T-helper 17 cell (primary cell): Measurements from ENCODE around the gene SHOX. TPM values are rescaled to one million over a fixed set of nuclear protein-coding genes. Genes with fewer than 3 reads are reported as not detected.

Experiments
- ATAC-seq: fragments of 150-1000 bp; cut with Tn5 transposase; 2 replicates; pipeline ENCODE4 v1.10.0; 2021; ENCODE audit warnings: mild to moderate bottlenecking, moderate library complexity
- DNase-seq, 3 donors: peaks; one replicate each; pipeline versions ENCODE4 v3.0.0 to v3.0.0-alpha.2; 2020 to 2021
- H3K9me3 ChIP-seq: one replicate; pipeline ENCODE4 v1.7.0; 2013; ENCODE audit warnings: low read length, mild to moderate bottlenecking; ENCODE audit not compliant: control insufficient read depth, poor library complexity, severe bottlenecking
- H3K27ac Mint-ChIP-seq: one replicate; pipeline ENCODE4 v1.8.0; 2022; ENCODE audit warnings: mild to moderate bottlenecking, moderate library complexity, mixed read lengths
- H3K27me3 Mint-ChIP-seq: one replicate; pipeline ENCODE4 v1.8.0; 2022; ENCODE audit warnings: mixed read lengths
- H3K36me3 Mint-ChIP-seq: one replicate; pipeline ENCODE4 v1.8.0; 2022; ENCODE audit warnings: low read depth, mixed read lengths
- H3K4me1 Mint-ChIP-seq: one replicate; pipeline ENCODE4 v1.8.0; 2022; ENCODE audit warnings: mild to moderate bottlenecking, mixed read lengths
- H3K4me3 Mint-ChIP-seq: one replicate; pipeline ENCODE4 v1.8.0; 2022; ENCODE audit warnings: mild to moderate bottlenecking, moderate library complexity, mixed read lengths
- total RNA-seq, 4 donors: library from RNA in 2 of 4; stranded (reverse) in 2 of 4; gene quantifications; one replicate each; pipeline ENCODE4 v1.2.3 and lab custom pipeline; 2022 to 2026

Gene SHOX
- total RNA-seq, 2 donors from 2014 or later, result not detected

DNA sequence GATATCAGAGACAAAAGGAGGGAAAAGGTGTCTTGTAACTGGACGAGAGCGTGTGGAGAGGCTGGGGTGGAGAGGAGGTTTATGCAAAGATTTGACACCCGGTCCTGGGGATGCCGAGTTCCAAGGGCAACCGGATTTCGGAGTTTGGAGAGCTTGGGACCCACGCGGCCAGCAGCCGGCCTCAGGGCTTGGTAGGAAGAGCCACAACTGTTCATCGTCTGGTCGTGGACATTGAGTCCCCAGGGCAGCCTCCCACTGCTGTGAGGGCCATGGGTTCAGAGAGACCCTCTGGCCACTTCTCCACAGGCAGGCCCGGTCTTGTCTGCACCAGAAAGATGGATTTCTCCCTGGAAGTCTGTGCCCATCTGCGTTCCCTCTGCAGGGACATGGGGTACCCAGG, 46.8 kb downstream of the SHOX start:
- Mint-ChIP-seq H3K27ac (no peak overlapping the region), H3K27me3 (peaks cover 4% of the 10 kb centered on the region), H3K36me3 (no peaks in the 10 kb centered on the region), H3K4me3 (no peak overlapping the region), H3K4me1 (no peaks in the 10 kb centered on the region)
- no peaks in the 10 kb centered on the region for H3K9me3 ChIP-seq
- ATAC-seq (no peak), DNase-seq (no peak)

DNA sequence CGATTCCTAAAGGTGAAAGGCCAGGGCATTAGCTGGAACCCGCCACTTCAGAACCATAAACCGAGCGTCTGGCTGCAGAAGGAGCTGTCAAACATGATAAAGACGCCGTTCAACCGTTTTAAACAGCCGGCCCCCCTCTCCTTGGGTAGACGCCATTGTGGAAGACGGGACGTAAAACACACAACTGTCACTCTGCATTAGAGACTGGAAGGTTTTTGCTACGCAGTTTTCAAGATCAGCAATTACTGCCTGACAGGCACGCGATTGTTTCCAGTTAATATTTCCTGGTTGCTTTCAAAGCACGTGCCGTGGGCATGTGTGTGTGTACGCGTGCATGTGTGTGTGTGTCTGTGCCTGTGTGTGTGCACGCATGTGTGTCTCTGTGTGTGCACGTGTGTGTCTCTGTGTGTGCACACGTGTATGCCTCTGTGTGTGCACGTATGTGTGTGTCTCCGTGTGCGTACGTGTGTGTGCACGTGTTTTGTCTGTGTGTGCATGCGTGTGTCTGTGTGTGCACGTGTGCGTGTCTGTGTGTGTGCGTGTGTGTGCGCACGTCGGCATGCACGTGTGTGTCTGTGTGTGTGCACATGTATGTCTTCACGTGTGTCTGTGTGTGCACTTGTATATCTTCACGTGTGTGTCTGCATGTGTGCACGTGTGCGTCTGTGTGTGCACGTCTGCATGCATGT, 48.8 kb downstream of the SHOX start:
- Mint-ChIP-seq H3K27ac (no peak overlapping the region), H3K4me1 (no peaks in the 10 kb centered on the region), H3K4me3 (no peak overlapping the region), H3K36me3 (no peaks in the 10 kb centered on the region), H3K27me3 (no peaks in the 10 kb centered on the region)
- no peaks in the 10 kb centered on the region for H3K9me3 ChIP-seq
- DNase-seq, result no peak
- no peak for ATAC-seq

DNA sequence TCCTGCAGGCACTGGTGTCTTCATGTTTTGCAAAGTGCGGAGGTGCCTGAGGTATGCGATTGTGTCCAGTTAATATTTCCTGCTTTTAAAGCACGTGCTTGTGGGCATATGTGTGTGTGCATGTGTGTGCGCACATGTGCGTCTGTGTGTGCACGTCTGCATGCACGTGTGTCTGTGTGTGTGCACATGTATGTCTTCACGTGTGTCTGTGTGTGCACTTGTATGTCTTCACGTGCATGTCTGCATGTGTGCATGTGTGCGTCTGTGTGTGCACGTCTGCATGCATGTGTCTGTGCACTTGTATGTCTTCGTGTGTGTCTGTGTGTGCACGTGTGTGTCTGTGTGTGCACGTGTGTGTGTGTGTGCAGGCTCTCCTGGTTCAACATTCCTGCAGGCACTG, 49.5 kb downstream of the SHOX start:
- no peak overlapping the region for H3K27ac Mint-ChIP-seq
- H3K36me3 Mint-ChIP-seq, result no peaks in the 10 kb centered on the region
- no peaks in the 10 kb centered on the region for H3K27me3 Mint-ChIP-seq
- no peaks in the 10 kb centered on the region for H3K4me1 Mint-ChIP-seq
- no peaks in the 10 kb centered on the region for H3K9me3 ChIP-seq
- H3K4me3 Mint-ChIP-seq, result no peak overlapping the region
- no peak for ATAC-seq
- no peak for DNase-seq

DNA sequence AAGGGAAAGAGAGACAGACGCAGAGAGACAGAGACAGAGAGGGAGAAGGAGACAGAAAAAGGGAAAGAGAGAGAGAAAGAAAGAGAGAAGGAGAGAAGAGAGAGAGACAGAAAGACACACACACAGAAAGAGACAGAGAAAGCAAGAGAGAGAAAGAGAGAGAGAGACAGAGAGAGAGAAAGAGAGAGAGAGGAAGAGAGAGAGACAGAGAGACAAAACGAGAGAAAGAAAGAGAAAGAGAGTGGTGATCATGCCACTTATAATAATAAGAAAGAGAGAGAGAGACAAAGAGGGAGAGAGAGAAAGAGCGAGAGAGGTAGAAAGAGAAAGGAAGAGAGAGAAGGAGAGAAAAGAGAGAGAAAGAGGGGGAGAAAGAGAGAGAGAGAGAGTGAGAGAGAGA, 51.4 kb downstream of the SHOX start:
- Mint-ChIP-seq H3K4me1 (no peaks in the 10 kb centered on the region), H3K4me3 (no peak overlapping the region), H3K27ac (no peak overlapping the region), H3K36me3 (no peaks in the 10 kb centered on the region), H3K27me3 (no peaks in the 10 kb centered on the region)
- DNase-seq, result no peak
- H3K9me3 ChIP-seq, result no peaks in the 10 kb centered on the region
- ATAC-seq, result no peak

DNA sequence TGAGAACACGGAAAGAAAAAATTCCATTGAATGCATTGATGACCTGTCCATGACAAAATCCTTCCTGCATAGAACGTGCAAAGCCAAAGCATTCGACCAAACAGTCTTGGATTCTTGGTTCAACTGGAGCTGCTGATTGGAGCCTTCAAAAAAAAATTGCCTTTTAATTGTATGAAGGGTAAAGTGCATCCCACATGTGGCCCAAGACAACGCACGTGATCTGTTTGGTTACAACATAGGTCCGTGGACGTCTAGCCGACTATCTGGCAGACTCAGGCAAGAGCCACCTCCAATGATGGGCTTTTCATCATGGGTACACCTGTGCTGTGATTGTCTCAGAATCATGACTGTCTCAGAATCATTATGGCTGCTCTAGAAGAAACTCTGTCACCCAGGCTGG, 52.3 kb downstream of the SHOX start:
- Mint-ChIP-seq H3K4me3 (no peak overlapping the region), H3K27me3 (no peaks in the 10 kb centered on the region), H3K36me3 (no peaks in the 10 kb centered on the region), H3K27ac (no peak overlapping the region), H3K4me1 (no peaks in the 10 kb centered on the region)
- H3K9me3 ChIP-seq, result no peaks in the 10 kb centered on the region
- no peak for DNase-seq
- ATAC-seq, result no peak

DNA sequence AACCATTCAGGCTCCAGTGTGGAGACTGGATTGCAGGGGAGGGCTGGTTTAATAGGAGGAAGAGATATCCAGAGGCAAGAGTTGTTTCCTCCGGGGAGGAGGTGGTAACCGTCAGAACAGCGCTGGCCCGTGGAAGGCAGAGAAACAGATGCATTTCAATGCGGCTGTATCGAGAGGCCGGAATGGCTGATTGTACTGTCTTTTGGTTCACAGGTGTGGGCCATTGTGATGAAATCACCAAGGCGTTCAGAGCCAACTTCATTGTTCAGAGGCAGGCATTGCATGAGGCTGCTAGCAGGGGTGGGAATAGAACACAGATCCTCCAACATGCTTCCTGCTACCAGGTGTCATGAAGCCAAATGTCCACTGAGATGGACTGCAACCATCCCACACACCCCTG, 53.0 kb downstream of the SHOX start:
- H3K27me3 Mint-ChIP-seq, result no peaks in the 10 kb centered on the region
- no peak overlapping the region for H3K4me3 Mint-ChIP-seq
- DNase-seq (no peak), ATAC-seq (no peak)
- H3K36me3 Mint-ChIP-seq, result no peaks in the 10 kb centered on the region
- no peak overlapping the region for H3K27ac Mint-ChIP-seq
- no peaks in the 10 kb centered on the region for H3K4me1 Mint-ChIP-seq
- no peaks in the 10 kb centered on the region for H3K9me3 ChIP-seq

DNA sequence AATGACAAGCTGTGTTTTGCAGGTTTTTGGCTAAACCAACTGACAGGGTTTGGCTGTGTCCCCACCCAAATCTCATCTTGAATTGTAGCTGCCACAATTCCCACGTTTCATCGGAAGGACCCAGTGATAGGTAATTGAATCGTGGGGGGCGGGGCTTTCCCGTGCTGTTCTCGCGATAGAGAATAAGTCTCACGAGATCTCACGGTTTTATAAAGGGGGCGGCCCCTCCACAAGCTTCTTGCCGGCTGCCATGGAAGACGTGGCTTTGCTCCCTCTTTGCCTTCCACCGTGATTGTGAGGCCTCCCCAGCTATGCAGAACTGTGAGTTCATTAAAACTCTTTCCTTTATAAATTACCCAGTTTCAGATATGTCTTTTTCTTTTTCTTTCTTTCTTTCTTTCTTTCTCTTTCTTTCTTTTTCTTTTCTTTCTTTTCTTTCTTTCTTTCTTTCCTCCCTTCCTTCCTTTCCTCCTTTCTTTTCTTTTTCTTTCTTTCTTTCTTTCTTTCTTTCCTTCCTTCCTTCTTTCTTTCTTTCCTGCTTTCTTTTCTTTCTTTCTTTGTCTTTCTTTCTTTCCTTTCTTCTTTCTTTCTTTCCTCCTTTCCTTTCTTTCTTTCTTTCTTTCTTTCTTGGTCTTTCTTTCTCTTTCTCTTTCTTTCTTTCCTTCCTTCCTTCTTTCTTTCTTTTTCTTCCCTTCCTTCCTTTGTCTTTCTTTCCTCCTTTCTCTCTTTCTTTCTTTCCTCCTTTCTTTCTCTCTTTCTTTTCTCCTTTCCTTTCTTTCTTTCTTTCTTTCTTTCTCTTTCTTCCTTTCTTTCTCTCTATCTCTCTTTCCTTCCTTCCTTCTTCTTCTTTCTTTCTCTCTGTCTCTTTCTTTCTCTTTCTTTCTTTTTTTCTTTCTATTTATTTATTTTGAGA, 54.8 kb downstream of the SHOX start:
- H3K4me1 Mint-ChIP-seq, result no peaks in the 10 kb centered on the region
- no peak overlapping the region for H3K27ac Mint-ChIP-seq
- H3K9me3 ChIP-seq, result no peaks in the 10 kb centered on the region
- H3K27me3 Mint-ChIP-seq, result no peaks in the 10 kb centered on the region
- no peak overlapping the region for H3K4me3 Mint-ChIP-seq
- H3K36me3 Mint-ChIP-seq, result no peaks in the 10 kb centered on the region
- DNase-seq (no peak), ATAC-seq (no peak)

GRCh38 chrX:689983-690382, 59.4 kb downstream of the SHOX start:
- H3K27me3 Mint-ChIP-seq, result no peaks in the 10 kb centered on the region

GRCh38 chrX:694800-695199, 64.2 kb downstream of the SHOX start:
- no peak for ATAC-seq
- Mint-ChIP-seq H3K27ac (no peak overlapping the region), H3K4me1 (no peaks in the 10 kb centered on the region)

More at GRCh38 chrX:689983-690382, 59.4 kb downstream of the SHOX start:
- Mint-ChIP-seq H3K4me3 (no peak overlapping the region), H3K27ac (no peak overlapping the region), H3K36me3 (no peaks in the 10 kb centered on the region), H3K4me1 (no peaks in the 10 kb centered on the region)
- DNase-seq (no peak), ATAC-seq (no peak)
- no peaks in the 10 kb centered on the region for H3K9me3 ChIP-seq

DNA sequence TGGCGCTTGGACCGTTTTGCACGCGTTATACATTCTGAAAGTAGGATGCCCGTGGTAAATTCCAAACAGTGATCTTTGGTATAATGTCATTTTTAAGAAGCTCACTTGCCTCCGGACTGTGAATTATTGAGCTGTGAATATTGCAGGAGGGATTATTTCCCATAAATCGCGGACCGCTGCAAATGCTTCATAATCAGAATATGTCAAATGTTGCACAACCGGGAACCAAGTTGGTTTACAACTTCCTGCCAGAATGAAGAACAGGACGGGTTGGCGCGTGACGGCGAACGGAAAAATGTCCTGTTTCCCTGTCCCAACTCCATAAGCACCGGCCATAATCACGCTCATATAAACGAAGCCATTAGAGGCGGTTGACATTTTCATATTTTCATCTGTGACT, 67.6 kb downstream of the SHOX start:
- Mint-ChIP-seq H3K27ac (no peak overlapping the region), H3K36me3 (no peaks in the 10 kb centered on the region), H3K27me3 (no peaks in the 10 kb centered on the region), H3K4me1 (no peaks in the 10 kb centered on the region), H3K4me3 (no peak overlapping the region)
- no peak for DNase-seq
- no peaks in the 10 kb centered on the region for H3K9me3 ChIP-seq
- ATAC-seq, result no peak

More at GRCh38 chrX:694800-695199, 64.2 kb downstream of the SHOX start:
- Mint-ChIP-seq H3K36me3 (no peaks in the 10 kb centered on the region), H3K4me3 (no peak overlapping the region), H3K27me3 (no peaks in the 10 kb centered on the region)
- H3K9me3 ChIP-seq, result no peaks in the 10 kb centered on the region
- no peak for DNase-seq

DNA sequence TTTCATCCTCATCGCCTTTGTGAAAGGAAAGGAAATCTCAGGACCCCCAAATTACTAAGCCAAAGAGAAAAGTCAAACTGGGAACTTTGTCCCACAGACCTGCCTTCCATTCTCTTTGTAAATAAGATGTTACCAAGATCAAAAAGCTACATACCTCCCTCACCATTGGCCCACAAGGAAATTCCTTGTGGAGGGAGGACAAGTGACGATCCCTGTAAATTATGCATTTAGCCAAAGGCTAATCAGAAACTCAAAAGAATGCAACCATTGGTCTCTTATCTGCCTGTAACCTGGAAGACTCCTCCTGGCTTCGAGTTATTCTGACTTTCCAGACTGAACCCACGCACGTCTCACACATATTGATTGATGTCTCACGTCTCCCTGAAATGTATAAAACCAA, 70.3 kb downstream of the SHOX start:
- ATAC-seq, result no peak
- no peaks in the 10 kb centered on the region for H3K9me3 ChIP-seq
- H3K27me3 Mint-ChIP-seq, result no peaks in the 10 kb centered on the region
- DNase-seq, result no peak
- no peaks in the 10 kb centered on the region for H3K4me1 Mint-ChIP-seq
- no peak overlapping the region for H3K27ac Mint-ChIP-seq
- H3K36me3 Mint-ChIP-seq, result no peaks in the 10 kb centered on the region
- H3K4me3 Mint-ChIP-seq, result no peak overlapping the region

GRCh38 chrX:701673-702072, 71.1 kb downstream of the SHOX start:
- no peaks in the 10 kb centered on the region for H3K9me3 ChIP-seq
- no peak overlapping the region for H3K4me3 Mint-ChIP-seq
- no peak overlapping the region for H3K27ac Mint-ChIP-seq
- ATAC-seq (no peak), DNase-seq (no peak)
- no peaks in the 10 kb centered on the region for H3K36me3 Mint-ChIP-seq
- no peaks in the 10 kb centered on the region for H3K4me1 Mint-ChIP-seq
- H3K27me3 Mint-ChIP-seq, result no peaks in the 10 kb centered on the region

- H3K9me3 ChIP-seq, result no peaks in the 10 kb centered on the region
- peaks cover 3% of the 10 kb centered on the region for H3K36me3 Mint-ChIP-seq
- DNase-seq, result no peak
- H3K27me3 Mint-ChIP-seq, result no peaks in the 10 kb centered on the region
- H3K4me1 Mint-ChIP-seq, result no peaks in the 10 kb centered on the region
- H3K27ac Mint-ChIP-seq, result no peak overlapping the region
- no peak overlapping the region for H3K4me3 Mint-ChIP-seq
- no peak for ATAC-seq
Observed at GRCh38 chrX:703466-703865, 72.9 kb downstream of the SHOX start.

DNA sequence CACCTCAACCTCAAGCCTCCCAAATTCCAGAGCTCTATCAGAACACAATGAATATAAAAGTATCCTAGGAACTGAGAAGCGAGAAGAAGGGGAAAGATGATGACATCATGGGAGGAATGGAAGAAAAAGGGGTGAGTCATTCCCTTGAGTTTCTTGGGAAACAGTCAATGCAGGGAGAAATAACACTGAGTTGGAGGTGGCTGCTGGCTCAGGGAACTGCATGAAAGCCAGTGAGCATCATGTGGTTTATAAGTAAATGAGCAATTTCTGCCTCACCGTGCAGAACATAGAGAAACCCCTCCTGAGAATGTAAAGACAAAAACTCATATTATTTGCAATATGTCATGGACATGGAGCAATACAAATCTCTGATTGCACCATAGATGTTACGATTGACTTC, 73.3 kb downstream of the SHOX start:
- Mint-ChIP-seq H3K27ac (no peak overlapping the region), H3K4me3 (no peak overlapping the region), H3K4me1 (no peaks in the 10 kb centered on the region), H3K36me3 (peaks cover 3% of the 10 kb centered on the region), H3K27me3 (no peaks in the 10 kb centered on the region)
- ATAC-seq (no peak), DNase-seq (no peak)
- H3K9me3 ChIP-seq, result no peaks in the 10 kb centered on the region
